Activated T-helper 2 cell treated with anti-CD3 and anti-CD28 coated beads, Interferon-gamma antibody, Interleukin-2, Interleukin-4, amounts not matched to agents 10 μg/mL and 5 μg/mL and 100 μg/mL, durations not matched to agents 14 hours and 24 hours and 36 hours (primary cell): Measurements from ENCODE around the gene NECTIN3. TPM values are rescaled to one million over a fixed set of nuclear protein-coding genes. Genes with fewer than 3 reads are reported as not detected.

Source experiments
- DNase-seq: peaks from one replicate; pipeline ENCODE4 v3.0.0; 2021; ENCODE audit warnings: low spot score
- H3K27ac Mint-ChIP-seq: one replicate; pipeline ENCODE4 v1.8.0; 2021; ENCODE audit warnings: mixed read lengths
- H3K27me3 Mint-ChIP-seq: one replicate; pipeline ENCODE4 v1.8.0; 2021; ENCODE audit warnings: low read depth, mixed read lengths
- H3K36me3 Mint-ChIP-seq: one replicate; pipeline ENCODE4 v1.8.0; 2021; ENCODE audit warnings: low read depth, mixed read lengths
- H3K4me1 Mint-ChIP-seq: one replicate; pipeline ENCODE4 v1.8.0; 2021; ENCODE audit warnings: low read depth, mixed read lengths
- H3K4me3 Mint-ChIP-seq: one replicate; pipeline ENCODE4 v1.8.0; 2021; ENCODE audit warnings: low read depth, mild to moderate bottlenecking, moderate library complexity, mixed read lengths
- H3K9me3 Mint-ChIP-seq: one replicate; pipeline ENCODE4 v1.8.0; 2021; ENCODE audit warnings: mixed read lengths
- intact Hi-C: fragments of 100-400 bp; cut with micrococcal nuclease; formaldehyde crosslinking; loops from one replicate; pipeline ENCODE4 v1.15.1; 2023
- total RNA-seq: library from RNA; stranded (reverse); gene quantifications from 2 replicates; pipeline ENCODE4 v1.2.3, GENCODE V29; 2022

Gene NECTIN3
- total RNA-seq, 1 donor from 2014 or later: 2.2 TPM

GRCh38 chr3:111106993-111107661, 35.5 kb downstream of the NECTIN3 start:
- DNase-seq: no peak
- Mint-ChIP-seq H3K27me3 (peaks cover 16% of the 10 kb centered on the region), H3K4me3 (no peak overlapping the region), H3K27ac (no peak overlapping the region), H3K9me3 (no peaks in the 10 kb centered on the region), H3K36me3 (no peaks in the 10 kb centered on the region), H3K4me1 (peaks cover 2% of the 10 kb centered on the region)
- intact Hi-C loops: no loop called here

DNA sequence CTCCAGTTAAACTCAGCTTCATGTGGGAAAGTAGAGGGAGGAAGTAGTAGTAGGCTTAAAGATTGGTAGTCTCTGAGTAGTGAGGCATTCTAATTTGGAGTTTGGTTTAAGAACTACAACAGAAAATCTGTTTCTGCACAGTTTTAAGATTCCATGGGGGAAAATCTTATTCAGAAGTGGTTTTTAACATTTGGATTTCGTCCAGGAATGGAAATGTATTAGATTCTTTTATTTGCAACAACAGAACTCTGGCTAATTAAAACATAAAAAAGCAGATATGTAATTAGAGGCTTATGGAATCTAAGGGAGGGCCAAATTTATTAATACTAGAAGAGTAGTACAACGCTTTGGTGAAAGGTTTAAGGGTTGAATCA, 36.0 kb downstream of the NECTIN3 start:
- Mint-ChIP-seq H3K36me3 (no peaks in the 10 kb centered on the region), H3K27ac (no peak overlapping the region), H3K9me3 (no peaks in the 10 kb centered on the region), H3K4me3 (no peak overlapping the region), H3K4me1 (peaks cover 2% of the 10 kb centered on the region), H3K27me3 (peaks cover 12% of the 10 kb centered on the region)
- intact Hi-C loops: no loop called here
- no peak for DNase-seq

DNA sequence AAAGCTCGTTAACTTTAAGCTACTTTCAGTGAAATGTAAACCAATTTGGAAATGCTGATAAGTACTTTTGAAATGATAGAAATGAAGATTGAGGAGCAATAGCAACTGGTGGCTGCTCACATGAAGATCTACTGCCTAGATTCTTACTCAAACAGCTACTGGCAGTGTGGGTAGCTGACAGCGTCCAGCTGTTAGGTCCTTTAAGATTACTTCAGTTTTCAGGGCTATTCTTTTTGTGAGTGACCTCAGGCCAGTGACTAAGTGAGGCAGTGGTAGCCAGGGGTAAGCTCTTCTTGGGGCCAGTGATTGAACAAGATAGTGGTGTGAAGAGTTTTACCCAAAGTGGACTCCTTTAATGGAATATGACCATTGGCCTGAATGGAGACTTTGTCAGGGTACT, 41.3 kb downstream of the NECTIN3 start:
- intact Hi-C loops: no loop called here
- Mint-ChIP-seq H3K9me3 (no peaks in the 10 kb centered on the region), H3K27me3 (no peaks in the 10 kb centered on the region), H3K4me3 (no peak overlapping the region), H3K27ac (no peak overlapping the region), H3K4me1 (no peaks in the 10 kb centered on the region), H3K36me3 (no peaks in the 10 kb centered on the region)
- no peak for DNase-seq

DNA sequence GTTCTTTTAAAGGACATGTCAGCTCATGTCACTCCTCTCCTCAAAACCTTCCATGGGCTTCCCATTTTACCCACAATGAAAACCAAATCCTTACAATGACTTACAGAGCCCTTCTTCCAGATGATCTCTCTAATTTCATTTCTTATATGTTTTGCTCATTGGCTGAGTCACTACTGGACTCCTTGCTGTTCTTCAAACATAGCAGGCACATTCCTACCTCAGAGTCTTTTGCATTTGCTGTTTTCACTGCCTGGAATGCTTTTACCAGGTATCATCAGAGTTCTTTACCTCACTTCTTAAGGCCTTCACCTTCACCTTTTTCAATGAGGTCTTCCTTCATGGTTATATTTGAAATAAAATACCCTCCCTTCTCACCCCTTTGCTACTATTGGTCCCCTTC, 57.3 kb downstream of the NECTIN3 start:
- Mint-ChIP-seq H3K9me3 (no peaks in the 10 kb centered on the region), H3K27ac (no peak overlapping the region), H3K36me3 (no peaks in the 10 kb centered on the region), H3K4me3 (no peak overlapping the region), H3K27me3 (peaks cover 5% of the 10 kb centered on the region), H3K4me1 (no peaks in the 10 kb centered on the region)
- intact Hi-C loops: no loop called here
- no peak for DNase-seq

DNA sequence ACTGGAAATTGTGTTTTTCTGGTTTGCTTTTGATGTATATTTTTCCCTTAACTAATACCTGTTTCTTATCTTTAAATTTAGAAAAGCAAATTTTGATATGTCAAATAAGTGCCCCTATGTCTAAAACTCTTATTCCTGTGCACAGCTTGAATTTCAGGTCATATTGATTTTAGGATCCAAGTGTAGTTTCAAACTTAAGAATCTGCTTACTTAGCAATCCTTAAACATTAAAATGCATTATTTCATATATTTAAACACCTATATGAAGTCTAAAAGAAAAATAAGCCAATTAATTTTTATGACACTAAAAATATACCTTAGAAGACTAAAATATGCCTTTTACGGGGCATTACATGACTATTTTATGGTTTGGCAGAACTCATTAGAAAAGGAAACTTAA, 59.2 kb downstream of the NECTIN3 start:
- DNase-seq: no peak
- Mint-ChIP-seq H3K4me3 (no peak overlapping the region), H3K27ac (no peak overlapping the region), H3K27me3 (peaks cover 5% of the 10 kb centered on the region), H3K9me3 (no peaks in the 10 kb centered on the region), H3K36me3 (no peaks in the 10 kb centered on the region), H3K4me1 (no peaks in the 10 kb centered on the region)
- intact Hi-C loops: no loop called here

DNA sequence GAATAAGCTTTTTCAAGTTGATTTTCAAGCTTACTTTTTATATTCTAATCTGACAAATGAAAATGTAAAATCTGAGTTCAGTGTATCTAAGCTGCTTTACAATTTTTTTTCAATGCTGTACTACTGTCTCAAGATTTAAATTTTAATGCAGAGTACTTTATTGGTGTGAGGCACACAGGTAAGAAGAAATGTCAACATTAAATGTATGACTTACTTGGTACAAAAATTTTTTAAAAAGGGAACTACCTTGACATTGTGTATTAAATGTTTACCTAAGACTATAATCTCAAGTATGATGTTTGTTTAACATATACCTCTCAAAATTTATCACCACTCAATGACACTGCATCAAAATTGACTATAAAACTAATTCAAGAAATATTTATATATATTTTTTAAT, 62.7 kb downstream of the NECTIN3 start:
- Mint-ChIP-seq H3K27me3 (peaks cover 9% of the 10 kb centered on the region), H3K27ac (no peak overlapping the region), H3K4me3 (no peak overlapping the region), H3K9me3 (no peaks in the 10 kb centered on the region), H3K4me1 (no peaks in the 10 kb centered on the region), H3K36me3 (no peaks in the 10 kb centered on the region)
- DNase-seq: no peak
- intact Hi-C loops: no loop called here

DNA sequence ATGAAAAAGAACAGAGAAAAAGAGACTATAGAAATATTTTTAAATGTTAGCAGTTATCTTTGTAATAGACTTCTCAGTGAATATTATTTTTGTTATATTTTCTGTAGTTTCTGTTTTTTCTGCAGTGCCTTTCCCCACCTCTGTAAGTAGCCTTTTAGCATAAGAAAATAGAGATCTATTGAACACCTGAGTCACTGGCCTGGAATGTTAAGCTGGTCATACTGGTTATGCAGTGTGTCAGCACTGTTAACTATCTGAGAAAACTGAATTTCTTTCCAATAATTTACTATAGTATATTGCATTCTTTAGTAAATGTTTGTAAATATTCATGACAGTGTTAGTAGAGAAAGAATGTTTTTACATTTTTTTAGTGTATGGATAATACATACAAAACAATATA, 79.8 kb downstream of the NECTIN3 start:
- Mint-ChIP-seq H3K4me3 (no peak overlapping the region), H3K9me3 (no peaks in the 10 kb centered on the region), H3K36me3 (no peaks in the 10 kb centered on the region), H3K27me3 (peaks cover 7% of the 10 kb centered on the region), H3K4me1 (no peaks in the 10 kb centered on the region), H3K27ac (no peak overlapping the region)
- no peak for DNase-seq
- intact Hi-C loops: no loop called here

DNA sequence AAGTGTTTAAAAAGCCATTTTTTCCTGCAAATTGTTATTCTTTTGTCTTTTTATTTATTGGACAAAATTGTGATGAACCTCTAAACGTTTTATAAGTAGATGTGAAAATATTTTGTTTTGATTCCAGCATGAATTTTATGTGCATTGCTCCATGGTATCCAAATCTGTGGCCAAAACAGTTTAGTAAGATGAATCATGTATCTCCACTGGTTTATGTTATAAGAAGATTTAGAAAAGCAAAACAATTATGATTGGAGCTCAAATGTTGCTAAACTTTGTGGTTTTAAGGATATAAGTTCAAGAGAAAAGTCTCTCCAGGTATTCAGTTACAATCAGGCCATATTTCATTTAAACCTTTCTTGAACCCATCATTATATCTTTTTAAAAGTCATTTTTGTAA, 80.9 kb downstream of the NECTIN3 start:
- no peak overlapping the region for H3K4me3 Mint-ChIP-seq
- no peaks in the 10 kb centered on the region for H3K4me1 Mint-ChIP-seq
- H3K9me3 Mint-ChIP-seq: no peaks in the 10 kb centered on the region
- peaks cover 7% of the 10 kb centered on the region for H3K27me3 Mint-ChIP-seq
- intact Hi-C loops: no loop called here
- DNase-seq: no peak
- H3K36me3 Mint-ChIP-seq: no peaks in the 10 kb centered on the region
- H3K27ac Mint-ChIP-seq: no peak overlapping the region

DNA sequence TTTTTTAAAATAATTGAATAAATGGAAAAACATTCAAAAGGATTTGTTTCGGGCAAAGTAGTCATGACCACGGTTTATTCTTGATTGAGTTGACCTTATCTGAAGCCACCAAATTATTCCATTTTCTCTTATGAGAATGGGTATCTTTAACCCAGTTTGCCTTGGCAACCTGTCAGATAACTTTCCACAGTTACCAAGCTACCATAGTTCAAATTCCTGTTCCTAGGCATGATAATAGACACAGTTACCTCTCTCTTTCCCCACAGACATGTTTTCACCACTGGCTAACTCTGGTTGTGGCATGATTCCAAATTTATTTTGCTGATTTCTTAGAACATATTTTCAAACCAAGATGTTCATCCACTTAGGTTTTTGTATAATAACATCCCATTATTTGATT, 84.9 kb downstream of the NECTIN3 start:
- no peaks in the 10 kb centered on the region for H3K4me1 Mint-ChIP-seq
- peaks cover 4% of the 10 kb centered on the region for H3K27me3 Mint-ChIP-seq
- H3K36me3 Mint-ChIP-seq: no peaks in the 10 kb centered on the region
- no peak overlapping the region for H3K4me3 Mint-ChIP-seq
- no peaks in the 10 kb centered on the region for H3K9me3 Mint-ChIP-seq
- no peak overlapping the region for H3K27ac Mint-ChIP-seq
- DNase-seq: no peak
- intact Hi-C loops: no loop called here

DNA sequence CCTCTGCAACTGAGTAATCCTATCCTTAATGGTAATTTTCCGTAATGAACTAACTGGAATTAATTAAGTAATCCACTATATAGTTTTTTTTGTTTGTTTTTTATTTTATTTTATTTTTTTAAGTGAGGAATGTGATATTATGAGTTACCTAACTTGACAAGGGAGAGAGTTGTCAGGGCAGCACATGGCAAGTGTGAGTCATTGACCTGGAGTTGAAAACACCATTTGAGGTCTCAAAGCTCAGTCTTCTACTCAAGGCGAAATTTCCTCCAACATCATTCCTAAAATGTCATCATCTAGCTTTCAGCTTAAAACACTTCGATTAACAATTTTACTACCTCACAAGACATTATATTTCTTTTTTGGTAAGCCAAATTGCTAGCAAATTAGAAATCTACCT, 87.8 kb downstream of the NECTIN3 start:
- no peaks in the 10 kb centered on the region for H3K36me3 Mint-ChIP-seq
- H3K4me1 Mint-ChIP-seq: no peaks in the 10 kb centered on the region
- no peak overlapping the region for H3K27ac Mint-ChIP-seq
- H3K9me3 Mint-ChIP-seq: no peaks in the 10 kb centered on the region
- intact Hi-C loops: no loop called here
- no peak overlapping the region for H3K4me3 Mint-ChIP-seq
- H3K27me3 Mint-ChIP-seq: no peaks in the 10 kb centered on the region
- DNase-seq: no peak

DNA sequence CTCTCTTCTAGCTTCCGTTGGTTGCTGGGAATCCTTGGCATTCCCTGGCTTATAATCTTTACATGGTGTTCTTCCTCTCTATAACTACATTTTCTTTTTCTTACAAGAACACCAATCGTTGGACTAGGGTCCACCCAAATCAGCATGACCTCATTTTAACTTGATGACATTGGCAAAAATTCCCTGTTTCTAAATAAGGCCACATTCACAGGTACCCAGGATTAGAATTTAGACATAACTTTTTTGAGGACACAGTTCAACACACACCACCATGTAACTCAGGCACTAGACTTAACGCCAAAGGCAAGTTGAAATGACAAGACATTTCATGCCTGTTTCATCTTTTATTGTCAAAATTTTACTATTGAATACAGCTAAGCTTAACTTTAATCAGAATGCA, 93.0 kb downstream of the NECTIN3 start:
- H3K27me3 Mint-ChIP-seq: no peaks in the 10 kb centered on the region
- H3K4me3 Mint-ChIP-seq: no peak overlapping the region
- no peaks in the 10 kb centered on the region for H3K36me3 Mint-ChIP-seq
- no peak for DNase-seq
- H3K9me3 Mint-ChIP-seq: no peaks in the 10 kb centered on the region
- intact Hi-C loops: no loop called here
- no peak overlapping the region for H3K27ac Mint-ChIP-seq
- no peaks in the 10 kb centered on the region for H3K4me1 Mint-ChIP-seq

GRCh38 chr3:111165411-111165810, 93.8 kb downstream of the NECTIN3 start:
- no peak for DNase-seq
- no peaks in the 10 kb centered on the region for H3K36me3 Mint-ChIP-seq
- H3K4me1 Mint-ChIP-seq: no peaks in the 10 kb centered on the region
- H3K27me3 Mint-ChIP-seq: peaks cover 4% of the 10 kb centered on the region
- intact Hi-C loops: no loop called here
- no peaks in the 10 kb centered on the region for H3K9me3 Mint-ChIP-seq
- no peak overlapping the region for H3K4me3 Mint-ChIP-seq
- no peak overlapping the region for H3K27ac Mint-ChIP-seq

DNA sequence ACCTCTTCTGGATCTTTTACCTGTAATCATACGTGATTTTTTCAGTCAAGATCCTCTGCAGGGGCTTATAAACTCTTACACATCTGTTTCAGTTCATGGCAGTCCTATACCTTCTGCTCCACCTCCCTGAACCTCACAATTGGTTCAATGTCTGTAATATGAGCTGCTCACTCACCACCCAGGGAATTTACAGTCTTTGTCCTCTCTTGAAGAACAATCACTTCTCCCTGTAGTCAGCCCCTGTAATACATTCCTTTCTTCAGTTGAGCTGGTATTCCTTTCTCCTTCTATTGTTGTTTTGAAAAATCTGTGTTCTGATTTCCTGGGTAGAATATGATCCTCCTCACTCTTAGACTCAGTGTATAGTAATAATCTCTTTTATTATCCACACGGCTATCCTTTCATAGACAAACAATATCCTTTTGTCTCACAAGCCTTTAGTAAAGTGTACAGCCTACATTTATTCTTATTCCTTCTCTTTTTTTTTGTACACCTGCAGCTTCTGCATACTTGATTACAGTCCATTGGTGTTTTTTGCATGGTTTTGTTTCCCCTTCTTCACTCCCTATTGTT, 101.8 kb downstream of the NECTIN3 start:
- peaks cover 18% of the 10 kb centered on the region for H3K27me3 Mint-ChIP-seq
- no peak overlapping the region for H3K27ac Mint-ChIP-seq
- no peaks in the 10 kb centered on the region for H3K36me3 Mint-ChIP-seq
- intact Hi-C loops: no loop called here
- no peaks in the 10 kb centered on the region for H3K9me3 Mint-ChIP-seq
- no peak overlapping the region for H3K4me3 Mint-ChIP-seq
- no peaks in the 10 kb centered on the region for H3K4me1 Mint-ChIP-seq
- DNase-seq: no peak

DNA sequence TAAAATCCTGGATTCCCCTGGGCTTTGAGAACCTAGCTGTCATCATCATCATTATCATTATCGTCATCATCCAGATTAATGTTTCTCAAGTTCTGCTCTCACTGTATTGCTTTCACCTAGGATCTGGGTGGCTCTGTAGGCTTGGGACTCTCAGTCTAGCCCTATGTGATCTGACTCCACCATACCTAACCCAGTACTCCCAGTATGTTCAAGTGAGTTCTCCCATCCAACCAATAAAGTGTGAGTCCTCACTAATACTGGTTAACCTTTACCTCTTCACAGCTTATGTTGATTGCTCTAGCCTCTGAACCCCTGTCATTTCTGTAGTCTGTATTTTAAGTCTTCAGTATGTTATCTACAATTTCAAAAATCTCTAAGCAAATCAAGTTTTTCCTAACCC, 102.3 kb downstream of the NECTIN3 start:
- H3K27me3 Mint-ChIP-seq: peaks cover 18% of the 10 kb centered on the region

More for the DNA sequence above, 102.3 kb downstream of the NECTIN3 start:
- no peaks in the 10 kb centered on the region for H3K9me3 Mint-ChIP-seq
- no peak for DNase-seq
- H3K27ac Mint-ChIP-seq: no peak overlapping the region
- H3K4me1 Mint-ChIP-seq: no peaks in the 10 kb centered on the region
- intact Hi-C loops: no loop called here
- no peak overlapping the region for H3K4me3 Mint-ChIP-seq
- no peaks in the 10 kb centered on the region for H3K36me3 Mint-ChIP-seq
